NCI-H1930 (cell line): ENCODE results near the gene VASH2.
"Not testable (repeated sequence)": the region's sequence is repeated elsewhere in the genome, so short reads cannot be mapped to it uniquely, and the experiment has no call there.

Experiments used
- DNase-seq, 2 experiments: peaks; one replicate each; lab custom pipeline; 2025; lab: John Stamatoyannopoulos, UW

VASH2 gene

GRCh38 chr1:212950243-212951125 lies at the start of gene VASH2:
VASH2 (plus strand) TSS chr1:212950541; CDS start chr1:212951543, 1,002 bp downstream.
- peak; percentile 81 to 83 for DNase-seq

GRCh38 chr1:212901290-212901689 lies 49.1 kb upstream of the VASH2 start:
- DNase-seq = no peak

GRCh38 chr1:212902054-212902453 lies 48.3 kb upstream of the VASH2 start:
- no peak for DNase-seq

- no peak for DNase-seq
These were observed 46.7 kb upstream of the VASH2 start for GRCh38 chr1:212903664-212904063.

- DNase-seq = not testable (repeated sequence)
These were observed 42.3 kb upstream of the VASH2 start for GRCh38 chr1:212908071-212908470.

- no peak for DNase-seq
These were observed 41.4 kb upstream of the VASH2 start for GRCh38 chr1:212908971-212909370.

- no peak for DNase-seq
These were observed 40.7 kb upstream of the VASH2 start for GRCh38 chr1:212909652-212910063.

GRCh38 chr1:212910213-212910612 lies 40.1 kb upstream of the VASH2 start:
- not testable (repeated sequence) for DNase-seq

GRCh38 chr1:212913638-212914037 lies 36.7 kb upstream of the VASH2 start:
- not testable (repeated sequence) for DNase-seq

GRCh38 chr1:212914110-212914509 lies 36.2 kb upstream of the VASH2 start:
- DNase-seq = not testable (repeated sequence)

GRCh38 chr1:212914789-212915188 lies 35.6 kb upstream of the VASH2 start:
- DNase-seq = no peak

- DNase-seq = no peak
These were observed 34.9 kb upstream of the VASH2 start for GRCh38 chr1:212915245-212916091.

- DNase-seq = no peak
These were observed 33.7 kb upstream of the VASH2 start for GRCh38 chr1:212916481-212917133.

GRCh38 chr1:212917134-212917485 lies 33.2 kb upstream of the VASH2 start:
- DNase-seq = no peak

GRCh38 chr1:212917858-212918257 lies 32.5 kb upstream of the VASH2 start:
- DNase-seq = no peak

GRCh38 chr1:212918824-212919223 lies 31.5 kb upstream of the VASH2 start:
- DNase-seq = no peak

GRCh38 chr1:212920246-212920645 lies 30.1 kb upstream of the VASH2 start:
- no peak for DNase-seq

GRCh38 chr1:212920896-212921295 lies 29.4 kb upstream of the VASH2 start:
- no peak for DNase-seq

GRCh38 chr1:212922016-212922415 lies 28.3 kb upstream of the VASH2 start:
- no peak for DNase-seq

GRCh38 chr1:212926372-212926771 lies 24.0 kb upstream of the VASH2 start:
- no peak for DNase-seq

GRCh38 chr1:212928323-212929291 lies 21.7 kb upstream of the VASH2 start:
- no peak for DNase-seq
